Measurements from ENCODE around the gene XIAP. TPM values are rescaled to one million over a fixed set of nuclear protein-coding genes. Genes with fewer than 3 reads are reported as not detected.
A peak's percentile ranks its signal among the peaks of the same experiment; 100 is the strongest.

XIAP gene
- polyA plus RNA-seq, 3 donors = 2.1 to 10.0 (median 5.8) TPM

DNA sequence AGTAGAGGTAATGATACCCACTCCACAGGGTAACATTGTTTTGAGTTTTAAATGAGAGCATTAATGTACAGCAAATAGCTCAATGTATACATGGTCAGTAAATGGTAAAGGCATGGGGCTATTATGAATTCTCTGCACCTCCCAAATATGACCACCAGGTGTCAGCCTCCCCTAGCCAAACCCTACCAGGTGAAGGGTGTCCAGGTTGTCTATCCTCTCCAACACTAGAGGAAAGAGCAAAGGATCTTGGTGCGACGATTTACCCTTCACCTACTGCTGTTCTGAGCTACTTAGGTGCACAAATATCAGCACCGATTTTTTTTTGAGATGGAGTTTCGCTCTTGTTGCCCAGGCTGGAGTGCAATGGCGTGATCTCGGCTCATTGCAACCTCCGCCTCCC is 26.5 kb upstream of the XIAP start:
- DNase-seq = peak; percentile 38 to 55 (median 53)
- TF ChIP-seq, protein P1, sequence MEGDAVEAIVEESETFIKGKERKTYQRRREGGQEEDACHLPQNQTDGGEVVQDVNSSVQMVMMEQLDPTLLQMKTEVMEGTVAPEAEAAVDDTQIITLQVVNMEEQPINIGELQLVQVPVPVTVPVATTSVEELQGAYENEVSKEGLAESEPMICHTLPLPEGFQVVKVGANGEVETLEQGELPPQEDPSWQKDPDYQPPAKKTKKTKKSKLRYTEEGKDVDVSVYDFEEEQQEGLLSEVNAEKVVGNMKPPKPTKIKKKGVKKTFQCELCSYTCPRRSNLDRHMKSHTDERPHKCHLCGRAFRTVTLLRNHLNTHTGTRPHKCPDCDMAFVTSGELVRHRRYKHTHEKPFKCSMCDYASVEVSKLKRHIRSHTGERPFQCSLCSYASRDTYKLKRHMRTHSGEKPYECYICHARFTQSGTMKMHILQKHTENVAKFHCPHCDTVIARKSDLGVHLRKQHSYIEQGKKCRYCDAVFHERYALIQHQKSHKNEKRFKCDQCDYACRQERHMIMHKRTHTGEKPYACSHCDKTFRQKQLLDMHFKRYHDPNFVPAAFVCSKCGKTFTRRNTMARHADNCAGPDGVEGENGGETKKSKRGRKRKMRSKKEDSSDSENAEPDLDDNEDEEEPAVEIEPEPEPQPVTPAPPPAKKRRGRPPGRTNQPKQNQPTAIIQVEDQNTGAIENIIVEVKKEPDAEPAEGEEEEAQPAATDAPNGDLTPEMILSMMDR (IDR thresholded peaks at IDR 0.05) = peak; percentile 74
- Histone ChIP-seq H3K4me2 (replicated peaks; ENCODE audit: extremely low read depth, low read length, poor library complexity, severe bottlenecking) (no peak overlapping the region), H3K9ac (ENCODE audit: insufficient read depth, low read length, poor library complexity, severe bottlenecking) (no peak overlapping the region), H3K79me2 (ENCODE audit: insufficient read depth, low read length) (no peaks in the 10 kb centered on the region), H3K27ac (ENCODE audit: low read depth in 1 of 2, low read length in 2 of 2) (no peak overlapping the region), H3K36me3 (replicated peaks in 1 of 2; ENCODE audit: control insufficient read depth in 1 of 2, insufficient read depth in 2 of 2, low read length in 2 of 2) (no peaks in the 10 kb centered on the region), H3K9me3 (replicated peaks in 1 of 2; ENCODE audit: control insufficient read depth in 1 of 2, insufficient read depth in 1 of 2, low read length in 2 of 2) (no peaks in the 10 kb centered on the region), H2AFZ (ENCODE audit: insufficient read depth, low read depth, low read length, poor library complexity, severe bottlenecking) (no peak overlapping the region), H3K27me3 (ENCODE audit: control insufficient read depth in 2 of 2, insufficient read depth in 2 of 2, low read length in 2 of 2) (no peaks in the 10 kb centered on the region), H3K4me3 (replicated peaks in 1 of 3; ENCODE audit: low read depth in 2 of 3, low read length in 3 of 3) (no peak overlapping the region), H3K4me1 (ENCODE audit: control insufficient read depth in 1 of 2, insufficient read depth in 2 of 2, low read length in 2 of 2) (peaks cover 7 to 12% of the 10 kb centered on the region in 2 donors), H4K20me1 (ENCODE audit: insufficient read depth, low read length) (no peaks in the 10 kb centered on the region)
- Mint-ChIP-seq H3K4me3 (no peak overlapping the region), H3K4me1 (peaks cover 8% of the 10 kb centered on the region), H3K36me3 (no peaks in the 10 kb centered on the region), H3K27ac (no peak overlapping the region), H3K27me3 (ENCODE audit: low read depth in 3 of 3) (peaks cover 1 to 4% (median 3%) of the 10 kb centered on the region in 3 donors), H3K9me3 (peaks cover 0 to 3% (median 0%) of the 10 kb centered on the region in 7 donors)
- intact Hi-C loops (cut with micrococcal nuclease) = loop anchor here (10.0 kb wide), 2 partner anchors 121 to 141 kb away; no protein-coding TSS in a partner anchor
- 0% methylated on average over 2 of the region's 7 CpGs for WGBS (ENCODE audit: insufficient coverage)

DNA sequence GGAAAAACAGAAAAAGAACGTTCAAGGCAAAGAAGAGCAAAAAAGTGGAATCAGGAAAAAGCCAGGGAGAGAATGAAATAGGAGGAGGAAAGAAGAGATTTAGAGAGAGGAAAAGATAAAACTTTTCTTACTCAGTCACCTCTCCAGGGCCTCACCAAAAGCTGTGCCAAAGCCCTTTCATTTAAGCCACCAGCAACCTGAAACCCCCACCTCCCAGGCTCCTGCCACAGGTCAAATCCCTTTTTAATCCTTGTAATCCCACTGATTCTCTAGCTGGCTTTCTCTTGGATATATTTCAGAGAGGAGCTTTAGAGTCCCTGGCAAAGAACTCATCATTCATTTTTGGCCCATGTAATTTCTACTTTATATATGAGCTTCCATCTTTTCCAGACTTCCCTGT is 25.7 kb upstream of the XIAP start:
- Histone ChIP-seq H3K36me3 (replicated peaks in 1 of 2; ENCODE audit: control insufficient read depth in 1 of 2, insufficient read depth in 2 of 2, low read length in 2 of 2) (no peaks in the 10 kb centered on the region), H3K4me1 (ENCODE audit: control insufficient read depth in 1 of 2, insufficient read depth in 2 of 2, low read length in 2 of 2) (peaks cover 7 to 12% of the 10 kb centered on the region in 2 donors), H3K9ac (ENCODE audit: insufficient read depth, low read length, poor library complexity, severe bottlenecking) (no peak overlapping the region), H3K27me3 (ENCODE audit: control insufficient read depth in 2 of 2, insufficient read depth in 2 of 2, low read length in 2 of 2) (no peaks in the 10 kb centered on the region), H3K27ac (ENCODE audit: low read depth in 1 of 2, low read length in 2 of 2) (no peak overlapping the region), H4K20me1 (ENCODE audit: insufficient read depth, low read length) (no peaks in the 10 kb centered on the region), H2AFZ (ENCODE audit: insufficient read depth, low read depth, low read length, poor library complexity, severe bottlenecking) (no peak overlapping the region), H3K4me2 (replicated peaks; ENCODE audit: extremely low read depth, low read length, poor library complexity, severe bottlenecking) (no peak overlapping the region), H3K79me2 (ENCODE audit: insufficient read depth, low read length) (no peaks in the 10 kb centered on the region), H3K9me3 (replicated peaks in 1 of 2; ENCODE audit: control insufficient read depth in 1 of 2, insufficient read depth in 1 of 2, low read length in 2 of 2) (no peaks in the 10 kb centered on the region), H3K4me3 (replicated peaks in 1 of 3; ENCODE audit: low read depth in 2 of 3, low read length in 3 of 3) (no peak overlapping the region)
- TF ChIP-seq, protein P1 (IDR thresholded peaks at IDR 0.05) = no peak
- peaks cover 0 to 2% (median 0%) of the 10 kb centered on the region in 7 donors for H3K9me3 Mint-ChIP-seq
- WGBS (ENCODE audit: insufficient coverage) = no CpG with 5 or more reads among the region's 1 CpG
- intact Hi-C loops (cut with micrococcal nuclease) = loop anchor here (10.0 kb wide), 2 partner anchors 121 to 141 kb away; no protein-coding TSS in a partner anchor
- H3K4me3 Mint-ChIP-seq = no peak overlapping the region
- peaks cover 8% of the 10 kb centered on the region for H3K4me1 Mint-ChIP-seq
- H3K36me3 Mint-ChIP-seq = no peaks in the 10 kb centered on the region
- peaks cover 1 to 3% (median 3%) of the 10 kb centered on the region in 3 donors for H3K27me3 Mint-ChIP-seq (ENCODE audit: low read depth in 3 of 3)
- no peak overlapping the region for H3K27ac Mint-ChIP-seq
- DNase-seq = no peak

All from CD14-positive monocyte (primary cell).